Measurements from ENCODE around the gene GGA1. TPM values are rescaled to one million over a fixed set of nuclear protein-coding genes. Genes with fewer than 3 reads are reported as not detected.

The GGA1 gene
- total and polyA plus RNA-seq, 3 experiments from 2014 or later = 34.9 to 74.3 (median 69.1) TPM

DNA sequence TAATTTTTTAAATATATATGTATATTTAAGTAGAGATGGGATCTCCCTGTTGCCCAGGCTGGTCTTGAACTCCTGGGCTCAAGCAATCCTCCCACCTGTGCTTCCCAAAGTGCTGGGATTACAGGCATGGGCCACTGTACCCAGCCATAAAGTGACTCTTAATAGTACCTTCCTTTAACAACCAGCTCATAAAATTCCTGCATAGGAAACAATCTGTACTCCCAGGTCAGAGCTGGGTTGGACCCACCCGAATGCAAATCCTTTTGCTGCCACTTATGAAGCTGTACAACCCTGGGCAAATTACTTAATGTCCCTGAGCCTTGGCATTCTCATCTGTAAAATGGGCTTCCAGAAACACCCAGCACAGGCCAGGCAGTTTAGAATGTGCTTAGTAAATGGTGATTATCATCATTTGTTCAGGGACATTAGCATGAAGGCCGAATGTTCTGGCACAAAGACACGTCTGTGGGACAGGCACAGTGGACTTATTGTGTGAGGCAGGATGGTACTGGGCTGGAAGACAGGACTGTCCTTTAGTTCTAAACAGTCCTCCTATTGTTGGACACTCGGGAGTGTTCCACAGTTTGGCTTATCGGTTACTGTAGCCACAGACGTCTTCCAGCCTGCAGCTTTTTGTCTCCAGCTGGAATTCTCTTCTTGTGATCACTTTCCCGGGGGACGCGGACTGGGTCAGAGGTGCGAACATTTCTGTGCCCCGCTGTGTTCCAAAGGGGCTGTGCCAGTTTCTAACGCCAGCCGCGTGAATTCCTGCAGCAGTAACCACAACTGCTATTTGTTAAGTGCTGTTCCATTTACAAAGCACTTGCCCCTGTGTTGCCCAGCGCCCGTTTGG is 55.8 kb downstream of the GGA1 start:
- H3K4me1 Mint-ChIP-seq = peaks cover 21 to 34% (median 22%) of the 10 kb centered on the region in 3 donors
- no peak for DNase-seq
- no peaks in the 10 kb centered on the region for H3K9me3 ChIP-seq (ENCODE audit: low read length)
- POLR2A ChIA-PET = interaction anchor here (0.6 to 1.4 kb wide), 2 partner anchors 33 to 37 kb away, joined by 4 read pairs; no protein-coding TSS in a partner anchor
- no peak overlapping the region for H3K27ac Mint-ChIP-seq
- H3K4me1 ChIP-seq (ENCODE audit: insufficient read depth, low read length) = peaks cover 19% of the 10 kb centered on the region
- no peak overlapping the region for H3K27ac ChIP-seq (ENCODE audit: low read depth, low read length)
- H3K9me3 Mint-ChIP-seq = no peaks in the 10 kb centered on the region
- peaks cover 0 to 7% (median 0%) of the 10 kb centered on the region in 3 donors for H3K36me3 Mint-ChIP-seq
- no peak overlapping the region for H3K4me3 ChIP-seq (ENCODE audit: low read length)
- H3K4me3 Mint-ChIP-seq = no peak overlapping the region
- H3K27me3 Mint-ChIP-seq = no peaks in the 10 kb centered on the region
- CTCF ChIA-PET = interaction anchor here (1.0 to 20.3 kb wide), 5 partner anchors 9 to 58 kb away, joined by 4 to 285 read pairs (median 5); partner anchors contain the start of genes LGALS1, NOL12 and SH3BP1
- H3K36me3 ChIP-seq (ENCODE audit: insufficient read depth, low read length) = no peaks in the 10 kb centered on the region
- no peaks in the 10 kb centered on the region for H3K27me3 ChIP-seq (ENCODE audit: insufficient read depth, low read length, poor library complexity, severe bottlenecking)

DNA sequence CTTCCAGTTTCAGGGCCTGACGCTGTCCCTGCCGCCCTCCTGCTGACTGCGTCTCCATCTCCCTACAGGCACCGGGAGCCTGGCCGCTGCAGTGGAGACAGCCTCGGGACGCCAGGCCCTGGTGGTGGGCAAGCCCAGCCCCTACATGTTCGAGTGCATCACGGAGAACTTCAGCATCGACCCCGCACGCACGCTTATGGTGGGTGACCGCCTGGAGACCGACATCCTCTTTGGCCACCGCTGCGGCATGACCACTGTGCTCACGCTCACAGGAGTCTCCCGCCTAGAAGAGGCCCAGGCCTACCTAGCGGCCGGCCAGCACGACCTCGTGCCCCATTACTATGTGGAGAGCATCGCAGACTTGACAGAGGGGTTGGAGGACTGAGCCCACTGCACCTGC is 56.9 kb downstream of the GGA1 start:
- no peak overlapping the region for H3K27ac ChIP-seq (ENCODE audit: low read depth, low read length)
- no peak overlapping the region for H3K27ac Mint-ChIP-seq
- no peak overlapping the region for H3K4me3 Mint-ChIP-seq
- no peaks in the 10 kb centered on the region for H3K27me3 Mint-ChIP-seq
- peaks cover 9% of the 10 kb centered on the region for H3K4me1 ChIP-seq (ENCODE audit: insufficient read depth, low read length)
- CTCF ChIA-PET = interaction anchor here (20.3 kb wide), 1 partner anchor 27 kb away, joined by 285 read pairs; the partner anchor contains the start of gene SH3BP1
- H3K36me3 ChIP-seq (ENCODE audit: insufficient read depth, low read length) = no peaks in the 10 kb centered on the region
- no peaks in the 10 kb centered on the region for H3K27me3 ChIP-seq (ENCODE audit: insufficient read depth, low read length, poor library complexity, severe bottlenecking)
- H3K9me3 ChIP-seq (ENCODE audit: low read length) = no peaks in the 10 kb centered on the region
- no peak overlapping the region for H3K4me3 ChIP-seq (ENCODE audit: low read length)
- peaks cover 0 to 7% (median 0%) of the 10 kb centered on the region in 3 donors for H3K36me3 Mint-ChIP-seq
- peaks cover 11 to 26% (median 12%) of the 10 kb centered on the region in 3 donors for H3K4me1 Mint-ChIP-seq
- POLR2A ChIA-PET = no interaction called here
- DNase-seq = no peak
- H3K9me3 Mint-ChIP-seq = no peaks in the 10 kb centered on the region

DNA sequence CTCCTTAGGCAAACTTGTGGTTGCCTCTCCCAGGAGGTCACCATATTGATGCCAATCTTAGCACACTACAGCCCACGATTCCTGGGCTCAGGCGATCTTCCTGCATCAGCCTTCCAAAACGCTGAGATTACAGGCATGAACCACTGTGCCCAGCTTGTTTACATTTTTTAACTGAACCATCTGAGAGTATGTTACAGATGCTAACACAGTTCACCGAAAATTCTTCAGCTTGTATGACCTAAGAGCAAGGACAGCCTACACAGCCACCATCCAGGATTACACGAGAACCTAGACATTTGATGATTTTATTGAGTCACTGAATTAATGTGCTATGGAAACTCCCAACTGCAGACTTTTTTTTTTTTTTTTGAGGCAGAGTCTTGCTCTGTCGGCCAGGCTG is 61.0 kb downstream of the GGA1 start:
- H3K27ac ChIP-seq (ENCODE audit: low read depth, low read length) = no peak overlapping the region
- Mint-ChIP-seq H3K4me3 (peak overlapping the region in 1 of 7 donors; percentile 40), H3K9me3 (no peaks in the 10 kb centered on the region), H3K4me1 (peaks cover 16 to 40% (median 17%) of the 10 kb centered on the region in 3 donors), H3K27ac (peak overlapping the region in 3 of 8 donors; percentile 54 to 89 (median 74)), H3K27me3 (no peaks in the 10 kb centered on the region), H3K36me3 (peaks cover 0 to 7% (median 0%) of the 10 kb centered on the region in 3 donors)
- no peak overlapping the region for H3K4me3 ChIP-seq (ENCODE audit: low read length)
- no peaks in the 10 kb centered on the region for H3K27me3 ChIP-seq (ENCODE audit: insufficient read depth, low read length, poor library complexity, severe bottlenecking)
- no peaks in the 10 kb centered on the region for H3K9me3 ChIP-seq (ENCODE audit: low read length)
- peaks cover 25% of the 10 kb centered on the region for H3K4me1 ChIP-seq (ENCODE audit: insufficient read depth, low read length)
- DNase-seq = no peak
- H3K36me3 ChIP-seq (ENCODE audit: insufficient read depth, low read length) = no peaks in the 10 kb centered on the region
- CTCF ChIA-PET = interaction anchor here (1.4 to 2.8 kb wide), 3 partner anchors 9 to 27 kb away, joined by 6 to 15 read pairs (median 7); no protein-coding TSS in a partner anchor
- POLR2A ChIA-PET = no interaction called here

DNA sequence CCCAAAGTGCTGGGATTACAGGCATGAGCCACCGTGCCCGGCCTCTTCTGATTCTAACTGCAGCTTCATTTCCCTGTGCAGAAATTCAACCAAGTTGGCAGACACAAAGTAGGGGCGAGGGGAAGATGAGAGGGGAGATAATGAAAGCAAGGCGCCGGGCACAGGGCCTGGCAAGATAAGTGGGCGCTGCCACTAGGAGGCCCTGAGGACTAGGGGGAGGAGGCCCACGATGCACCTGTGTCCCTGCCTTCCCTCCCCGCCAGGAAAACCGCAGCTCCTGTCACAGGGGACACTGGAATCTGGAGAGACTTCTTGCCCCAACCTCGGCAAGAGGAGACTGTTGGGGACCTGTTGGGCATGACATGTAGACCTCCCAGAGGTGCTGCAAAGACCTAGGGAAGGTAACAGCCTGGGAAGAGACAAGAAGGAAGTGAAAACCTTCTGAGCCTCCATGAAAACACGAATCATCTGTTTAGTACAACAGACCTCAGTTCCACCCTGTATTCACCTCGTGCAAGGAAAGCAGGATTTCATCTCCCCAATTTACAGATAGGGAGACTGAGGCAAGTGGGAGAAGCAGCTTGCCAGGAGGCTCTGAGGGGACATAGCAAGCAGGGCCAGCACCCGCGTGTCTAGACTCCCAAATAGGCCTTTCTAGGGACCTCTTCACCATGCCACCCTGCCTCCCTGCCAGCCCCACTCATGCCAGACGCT is 63.7 kb downstream of the GGA1 start:
- H3K4me1 ChIP-seq (ENCODE audit: insufficient read depth, low read length) = peaks cover 37% of the 10 kb centered on the region
- peak in 1 of 5 donors; percentile 49 for DNase-seq
- H3K27me3 ChIP-seq (ENCODE audit: insufficient read depth, low read length, poor library complexity, severe bottlenecking) = no peaks in the 10 kb centered on the region
- CTCF ChIA-PET = interaction anchor here (1.0 to 1.8 kb wide), 4 partner anchors 9 to 66 kb away, joined by 3 to 7 read pairs (median 6); no protein-coding TSS in a partner anchor
- H3K27ac ChIP-seq (ENCODE audit: low read depth, low read length) = no peak overlapping the region
- Mint-ChIP-seq H3K27me3 (no peaks in the 10 kb centered on the region), H3K27ac (peak overlapping the region in 7 of 8 donors; percentile 29 to 84 (median 74)), H3K4me1 (peaks cover 24 to 59% (median 32%) of the 10 kb centered on the region in 3 donors), H3K4me3 (peak overlapping the region in 2 of 7 donors; percentile 13 to 69), H3K36me3 (peaks cover 0 to 6% (median 0%) of the 10 kb centered on the region in 3 donors), H3K9me3 (no peaks in the 10 kb centered on the region)
- H3K9me3 ChIP-seq (ENCODE audit: low read length) = no peaks in the 10 kb centered on the region
- no peak overlapping the region for H3K4me3 ChIP-seq (ENCODE audit: low read length)
- no peaks in the 10 kb centered on the region for H3K36me3 ChIP-seq (ENCODE audit: insufficient read depth, low read length)
- POLR2A ChIA-PET = interaction anchor here (0.7 to 2.5 kb wide), 3 partner anchors 14 to 58 kb away, joined by 4 to 16 read pairs (median 7); partner anchors contain the start of gene PDXP

DNA sequence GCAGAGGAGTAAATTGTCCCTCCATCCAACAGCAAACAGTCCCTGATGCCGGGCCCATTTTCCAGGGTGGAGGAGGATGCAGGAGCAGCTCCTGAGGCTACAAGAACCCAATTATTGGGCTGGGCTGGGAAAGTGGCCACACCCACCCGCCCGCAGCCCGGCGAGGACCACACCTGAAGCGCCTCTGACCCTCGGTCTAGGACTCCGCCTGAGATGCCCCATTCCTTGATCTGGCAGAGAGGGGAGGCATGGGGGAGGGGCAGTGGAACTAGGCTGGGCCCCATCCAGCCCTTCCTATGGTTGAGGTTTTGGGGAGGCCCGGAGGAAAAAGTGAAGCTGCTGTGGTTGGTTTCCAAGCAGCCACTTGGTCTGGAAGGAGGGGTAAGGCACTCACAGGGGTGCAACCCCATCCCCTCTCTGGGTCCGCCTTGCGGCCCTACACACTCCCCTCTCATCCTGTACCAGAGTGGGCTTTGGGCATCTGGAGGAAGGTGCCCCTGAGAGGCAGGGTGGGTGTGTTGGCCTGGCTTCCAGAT is 64.4 kb downstream of the GGA1 start:
- Mint-ChIP-seq H3K27ac (peak overlapping the region in 6 of 8 donors; percentile 23 to 84 (median 50)), H3K36me3 (peaks cover 0 to 8% (median 0%) of the 10 kb centered on the region in 3 donors), H3K9me3 (no peaks in the 10 kb centered on the region), H3K4me1 (peaks cover 30 to 64% (median 35%) of the 10 kb centered on the region in 3 donors), H3K4me3 (no peak overlapping the region), H3K27me3 (no peaks in the 10 kb centered on the region)
- no peak for DNase-seq
- CTCF ChIA-PET = interaction anchor here (1.1 to 1.8 kb wide), 3 partner anchors 9 to 30 kb away, joined by 4 to 7 read pairs (median 6); no protein-coding TSS in a partner anchor
- Histone ChIP-seq H3K4me3 (ENCODE audit: low read length) (no peak overlapping the region), H3K36me3 (ENCODE audit: insufficient read depth, low read length) (no peaks in the 10 kb centered on the region), H3K4me1 (ENCODE audit: insufficient read depth, low read length) (peaks cover 40% of the 10 kb centered on the region), H3K27ac (ENCODE audit: low read depth, low read length) (no peak overlapping the region), H3K9me3 (ENCODE audit: low read length) (no peaks in the 10 kb centered on the region), H3K27me3 (ENCODE audit: insufficient read depth, low read length, poor library complexity, severe bottlenecking) (no peaks in the 10 kb centered on the region)
- POLR2A ChIA-PET = interaction anchor here (2.5 kb wide), 1 partner anchor 14 kb away, joined by 16 read pairs; the partner anchor contains the start of gene PDXP

DNA sequence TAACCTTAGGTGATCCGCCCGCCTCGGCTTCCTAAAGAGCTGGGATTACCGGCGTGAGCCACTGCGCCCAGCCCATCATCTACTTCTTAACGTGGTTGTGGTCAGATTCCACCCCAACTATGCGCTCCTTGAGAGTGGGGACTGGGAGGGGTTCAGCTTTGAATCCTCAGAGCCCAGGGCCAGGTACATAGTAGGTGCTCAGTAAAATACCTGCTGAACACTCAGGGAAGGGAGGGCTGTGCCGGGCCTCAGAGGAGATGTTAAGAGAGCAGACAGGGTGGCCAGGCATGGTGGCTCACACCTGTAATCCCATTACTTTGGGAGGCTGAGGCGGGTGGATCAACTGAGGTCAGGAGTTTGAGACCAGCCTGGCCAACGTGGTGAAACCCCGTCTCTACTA is 65.6 kb downstream of the GGA1 start:
- H3K36me3 ChIP-seq (ENCODE audit: insufficient read depth, low read length) = no peaks in the 10 kb centered on the region
- no peak overlapping the region for H3K4me3 ChIP-seq (ENCODE audit: low read length)
- H3K9me3 ChIP-seq (ENCODE audit: low read length) = no peaks in the 10 kb centered on the region
- DNase-seq = no peak
- H3K27ac Mint-ChIP-seq = peak overlapping the region; percentile 61 to 100 (median 76)
- no peaks in the 10 kb centered on the region for H3K27me3 ChIP-seq (ENCODE audit: insufficient read depth, low read length, poor library complexity, severe bottlenecking)
- no peak overlapping the region for H3K27ac ChIP-seq (ENCODE audit: low read depth, low read length)
- H3K4me1 ChIP-seq (ENCODE audit: insufficient read depth, low read length) = peaks cover 44% of the 10 kb centered on the region
- peaks cover 32 to 67% (median 37%) of the 10 kb centered on the region in 3 donors for H3K4me1 Mint-ChIP-seq
- ChIA-PET CTCF (interaction anchor here (0.7 to 16.7 kb wide), 10 partner anchors 9 to 67 kb away, joined by 3 to 375 read pairs (median 7); partner anchors contain the start of genes GGA1, NOL12, PDXP and SH3BP1), POLR2A (interaction anchor here (0.8 to 4.7 kb wide), 4 partner anchors 13 to 66 kb away, joined by 3 to 59 read pairs (median 6); partner anchors contain the start of genes GGA1 and PDXP)
- H3K27me3 Mint-ChIP-seq = no peaks in the 10 kb centered on the region
- peaks cover 0 to 9% (median 0%) of the 10 kb centered on the region in 3 donors for H3K36me3 Mint-ChIP-seq
- H3K4me3 Mint-ChIP-seq = peak overlapping the region; percentile 55 to 97 (median 66)
- H3K9me3 Mint-ChIP-seq = no peaks in the 10 kb centered on the region
